ENCODE measurements around the gene PRDM9. TPM values are rescaled to one million over a fixed set of nuclear protein-coding genes. Genes with fewer than 3 reads are reported as not detected.

The PRDM9 gene
- total and polyA plus RNA-seq, 2 of the 8 experiments (the other 6 are each of a cell fraction or from before 2014, with no cell fraction given): not detected

DNA sequence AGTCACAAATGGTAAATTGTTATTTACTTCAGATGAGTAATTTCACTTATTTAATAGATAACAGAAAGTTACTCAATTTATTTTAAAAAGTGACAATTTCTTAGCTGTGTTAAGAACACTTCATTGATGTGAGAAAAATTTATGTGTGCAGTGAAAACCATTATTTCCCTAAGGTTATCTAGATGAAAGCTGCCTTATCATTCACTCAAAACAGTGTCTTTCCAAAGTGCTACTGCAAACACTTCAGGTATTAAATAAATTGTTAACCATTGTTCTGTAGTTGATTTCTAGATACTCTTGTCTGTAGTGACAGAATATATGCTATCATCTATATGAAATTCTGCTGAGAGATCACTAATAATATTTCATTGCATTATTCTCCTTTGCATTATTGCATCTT is 33.5 kb upstream of the PRDM9 start:
- no peak overlapping the region for H4K91ac ChIP-seq (replicated peaks; ENCODE audit: insufficient read length, low read length)
- DNase-seq (ENCODE audit: low read depth in 1 of 2, low spot score in 2 of 2) (no peak), FAIRE-seq (no peak)
- peaks cover 0 to 1% (median 0%) of the 10 kb centered on the region in 4 experiments; a peak in 1 of 7 replicates for H3K27me3 ChIP-seq (replicated peaks in 1 of 4; ENCODE audit: control insufficient read depth in 3 of 4, extremely low read depth in 1 of 4, insufficient read depth in 3 of 4, low read length in 3 of 4)
- no peak overlapping the region for H2AK5ac ChIP-seq (ENCODE audit: low read depth, low read length)
- H3K23ac ChIP-seq (ENCODE audit: insufficient read length): no peak overlapping the region
- H3K23me2 ChIP-seq (ENCODE audit: low read depth, low read length): no peaks in the 10 kb centered on the region
- no peaks in the 10 kb centered on the region for H4K20me1 ChIP-seq (replicated peaks in 1 of 2; ENCODE audit: control insufficient read depth in 1 of 2, insufficient read depth in 2 of 2, low read length in 2 of 2)
- CTCF ChIA-PET (ENCODE audit: partially characterized antibody): interaction anchor here (0.7 kb wide), 1 partner anchor 12 kb away, joined by 3 read pairs; no protein-coding TSS in a partner anchor
- no peaks in the 10 kb centered on the region for H3K9me3 ChIP-seq (ENCODE audit: insufficient read depth in 2 of 2, low read depth in 1 of 2, low read length in 1 of 2)
- no peaks in the 10 kb centered on the region for H3K4me1 ChIP-seq (replicated peaks in 1 of 4; ENCODE audit: control insufficient read depth in 3 of 4, insufficient read depth in 4 of 4, low read length in 3 of 4)
- no peak overlapping the region for H4K8ac ChIP-seq (ENCODE audit: extremely low read depth, insufficient read depth, low read length)
- H3K14ac ChIP-seq (ENCODE audit: insufficient read length): no peak overlapping the region
- POLR2A ChIA-PET (ENCODE audit: partially characterized antibody): no interaction called here
- no peak overlapping the region for H2BK5ac ChIP-seq (ENCODE audit: low read depth, low read length)
- H3K18ac ChIP-seq (ENCODE audit: extremely low read depth, low read length): no peak overlapping the region
- H2AFZ ChIP-seq (ENCODE audit: low read length): no peak overlapping the region
- H3K4me3 ChIP-seq (ENCODE audit: extremely low read depth in 1 of 4, insufficient read depth in 2 of 4, low read depth in 3 of 4, low read length in 4 of 4): no peak overlapping the region
- no peak overlapping the region for H4K5ac ChIP-seq (ENCODE audit: insufficient read length, low read depth, low read length)
- H2BK120ac ChIP-seq (replicated peaks; ENCODE audit: low read depth, low read length): no peak overlapping the region
- H3K9ac ChIP-seq (replicated peaks in 1 of 4; ENCODE audit: extremely low read depth in 1 of 4, low read depth in 3 of 4, low read length in 3 of 4): no peak overlapping the region
- no peak overlapping the region for H3K4me2 ChIP-seq (ENCODE audit: insufficient read depth in 1 of 2, low read depth in 2 of 2, low read length in 2 of 2)
- H2BK15ac ChIP-seq (ENCODE audit: low read length): no peak overlapping the region
- H3K36me3 ChIP-seq (ENCODE audit: control insufficient read depth in 2 of 4, insufficient read depth in 4 of 4, low read length in 3 of 4): no peaks in the 10 kb centered on the region
- no peaks in the 10 kb centered on the region for H3K79me2 ChIP-seq (ENCODE audit: control insufficient read depth in 1 of 2, insufficient read depth in 2 of 2, low read length in 2 of 2)
- no peaks in the 10 kb centered on the region for H3K79me1 ChIP-seq (ENCODE audit: low read depth, low read length)
- H2BK20ac ChIP-seq (ENCODE audit: low read length): no peak overlapping the region
- no peak overlapping the region for H2BK12ac ChIP-seq (ENCODE audit: low read depth, low read length)
- H3K4ac ChIP-seq (replicated peaks; ENCODE audit: insufficient read length, low read depth, low read length): no peak overlapping the region
- H3K56ac ChIP-seq (replicated peaks; ENCODE audit: insufficient read length, low read depth, low read length): no peak overlapping the region
- no peak overlapping the region for H3K27ac ChIP-seq (ENCODE audit: low read depth, low read length)
- TF ChIP-seq SP1 (IDR thresholded peaks at IDR 0.05; ENCODE audit: low read depth, low read length) (no peak), KDM4A (IDR thresholded peaks at IDR 0.05; ENCODE audit: low read depth, low read length, severe bottlenecking) (no peak), EGR1 (IDR thresholded peaks at IDR 0.05; ENCODE audit: borderline replicate concordance, low read depth, low read length) (no peak), POLR2A (IDR thresholded peaks at IDR 0.05; ENCODE audit: control extremely low read depth in 1 of 2, low read depth in 2 of 2, low read length in 2 of 2) (no peak), SP2 (IDR thresholded peaks at IDR 0.05; ENCODE audit: low read length) (no peak), FOSL1 (IDR thresholded peaks at IDR 0.05; ENCODE audit: insufficient read depth, low read depth, low read length) (no peak), SP4 (IDR thresholded peaks at IDR 0.05; ENCODE audit: low read length) (no peak), SIX5 (IDR thresholded peaks at IDR 0.05; ENCODE audit: low read depth, low read length) (no peak), SIRT6 (IDR thresholded peaks at IDR 0.05; ENCODE audit: low read length) (no peak), GABPA (IDR thresholded peaks at IDR 0.05; ENCODE audit: borderline replicate concordance, insufficient read depth, low read length) (no peak), TBP (IDR thresholded peaks at IDR 0.05; ENCODE audit: low read depth, low read length) (no peak)
- TF ChIP-seq, protein P1, sequence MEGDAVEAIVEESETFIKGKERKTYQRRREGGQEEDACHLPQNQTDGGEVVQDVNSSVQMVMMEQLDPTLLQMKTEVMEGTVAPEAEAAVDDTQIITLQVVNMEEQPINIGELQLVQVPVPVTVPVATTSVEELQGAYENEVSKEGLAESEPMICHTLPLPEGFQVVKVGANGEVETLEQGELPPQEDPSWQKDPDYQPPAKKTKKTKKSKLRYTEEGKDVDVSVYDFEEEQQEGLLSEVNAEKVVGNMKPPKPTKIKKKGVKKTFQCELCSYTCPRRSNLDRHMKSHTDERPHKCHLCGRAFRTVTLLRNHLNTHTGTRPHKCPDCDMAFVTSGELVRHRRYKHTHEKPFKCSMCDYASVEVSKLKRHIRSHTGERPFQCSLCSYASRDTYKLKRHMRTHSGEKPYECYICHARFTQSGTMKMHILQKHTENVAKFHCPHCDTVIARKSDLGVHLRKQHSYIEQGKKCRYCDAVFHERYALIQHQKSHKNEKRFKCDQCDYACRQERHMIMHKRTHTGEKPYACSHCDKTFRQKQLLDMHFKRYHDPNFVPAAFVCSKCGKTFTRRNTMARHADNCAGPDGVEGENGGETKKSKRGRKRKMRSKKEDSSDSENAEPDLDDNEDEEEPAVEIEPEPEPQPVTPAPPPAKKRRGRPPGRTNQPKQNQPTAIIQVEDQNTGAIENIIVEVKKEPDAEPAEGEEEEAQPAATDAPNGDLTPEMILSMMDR (IDR thresholded peaks at IDR 0.05; ENCODE audit: control extremely low read depth in 1 of 3, insufficient read depth in 1 of 3, low read depth in 1 of 3, low read length in 3 of 3): no peak
- TF ChIP-seq, protein P2, sequence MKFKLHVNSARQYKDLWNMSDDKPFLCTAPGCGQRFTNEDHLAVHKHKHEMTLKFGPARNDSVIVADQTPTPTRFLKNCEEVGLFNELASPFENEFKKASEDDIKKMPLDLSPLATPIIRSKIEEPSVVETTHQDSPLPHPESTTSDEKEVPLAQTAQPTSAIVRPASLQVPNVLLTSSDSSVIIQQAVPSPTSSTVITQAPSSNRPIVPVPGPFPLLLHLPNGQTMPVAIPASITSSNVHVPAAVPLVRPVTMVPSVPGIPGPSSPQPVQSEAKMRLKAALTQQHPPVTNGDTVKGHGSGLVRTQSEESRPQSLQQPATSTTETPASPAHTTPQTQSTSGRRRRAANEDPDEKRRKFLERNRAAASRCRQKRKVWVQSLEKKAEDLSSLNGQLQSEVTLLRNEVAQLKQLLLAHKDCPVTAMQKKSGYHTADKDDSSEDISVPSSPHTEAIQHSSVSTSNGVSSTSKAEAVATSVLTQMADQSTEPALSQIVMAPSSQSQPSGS (IDR thresholded peaks at IDR 0.05; ENCODE audit: low read length): no peak

Data from H1 (cell line).